ENCODE results near the gene CELF4. TPM values are rescaled to one million over a fixed set of nuclear protein-coding genes. Genes with fewer than 3 reads are reported as not detected.

CELF4 gene
- polyA plus RNA-seq, 1 donor (not counting 4 experiments of a cell fraction or from before 2014, with no cell fraction given): not detected

- FAIRE-seq: no peak
- DNase-seq (ENCODE audit: low read depth, low spot score): no peak
Observed at GRCh38 chr18:37457341-37457740, 108.3 kb downstream of the CELF4 start.

GRCh38 chr18:37456873-37457272 lies 108.7 kb downstream of the CELF4 start:
- Histone ChIP-seq H3K36me3 (ENCODE audit: control insufficient read depth in 2 of 2, extremely low read depth in 1 of 2, insufficient read depth in 2 of 2, low read length in 2 of 2) (no peaks in the 10 kb centered on the region), H3K4me3 (ENCODE audit: control insufficient read depth in 2 of 3, extremely low read depth in 1 of 3, insufficient read depth in 2 of 3, low read depth in 1 of 3, low read length in 3 of 3) (no peak overlapping the region), H3K4me2 (ENCODE audit: control insufficient read depth, extremely low read depth, insufficient read depth, low read depth, low read length) (no peak overlapping the region), H3K79me2 (ENCODE audit: control insufficient read depth, insufficient read depth, low read length) (no peaks in the 10 kb centered on the region), H3K9ac (ENCODE audit: control insufficient read depth, extremely low read depth, insufficient read depth, low read length) (no peak overlapping the region), H4K20me1 (ENCODE audit: control insufficient read depth, extremely low read depth, insufficient read depth, low read length) (no peaks in the 10 kb centered on the region), H3K9me3 (ENCODE audit: control insufficient read depth, low read depth, low read length) (no peaks in the 10 kb centered on the region), H2AFZ (ENCODE audit: control insufficient read depth, low read length) (no peak overlapping the region), H3K27me3 (ENCODE audit: control insufficient read depth, extremely low read depth, insufficient read depth, low read length) (peaks cover 5% of the 10 kb centered on the region), H3K27ac (ENCODE audit: control insufficient read depth, insufficient read depth, low read length) (no peak overlapping the region), H3K4me1 (ENCODE audit: control insufficient read depth, extremely low read depth, insufficient read depth, low read length) (no peaks in the 10 kb centered on the region), H3K9me1 (ENCODE audit: control insufficient read depth, extremely low read depth, insufficient read depth, low read length) (no peaks in the 10 kb centered on the region)
- TF ChIP-seq CTCF (optimal IDR thresholded peaks at IDR 0.05 in 1 of 3, IDR thresholded peaks at IDR 0.05 in 1 of 3, conservative IDR thresholded peaks at IDR 0.05 in 1 of 3; ENCODE audit: extremely low read depth in 1 of 3, insufficient read depth in 2 of 3, low read length in 3 of 3): no peak
- no peak for TF ChIP-seq EZH2 (IDR thresholded peaks at IDR 0.05; ENCODE audit: low read length)
- dilution Hi-C loops (cut with MboI; ENCODE audit: extremely low pct_ligation_motif_present, low sequenced_read_pairs): no loop called here
- FAIRE-seq (no peak), DNase-seq (ENCODE audit: low read depth, low spot score) (no peak)

More at GRCh38 chr18:37457341-37457740, 108.3 kb downstream of the CELF4 start:
- H3K9me3 ChIP-seq (ENCODE audit: control insufficient read depth, low read depth, low read length): no peaks in the 10 kb centered on the region
- no peaks in the 10 kb centered on the region for H3K36me3 ChIP-seq (ENCODE audit: control insufficient read depth in 2 of 2, extremely low read depth in 1 of 2, insufficient read depth in 2 of 2, low read length in 2 of 2)
- H3K4me1 ChIP-seq (ENCODE audit: control insufficient read depth, extremely low read depth, insufficient read depth, low read length): no peaks in the 10 kb centered on the region
- dilution Hi-C loops (cut with MboI; ENCODE audit: extremely low pct_ligation_motif_present, low sequenced_read_pairs): no loop called here
- no peak overlapping the region for H3K27ac ChIP-seq (ENCODE audit: control insufficient read depth, insufficient read depth, low read length)
- no peaks in the 10 kb centered on the region for H3K9me1 ChIP-seq (ENCODE audit: control insufficient read depth, extremely low read depth, insufficient read depth, low read length)
- no peaks in the 10 kb centered on the region for H3K79me2 ChIP-seq (ENCODE audit: control insufficient read depth, insufficient read depth, low read length)
- TF ChIP-seq CTCF (optimal IDR thresholded peaks at IDR 0.05 in 1 of 3, IDR thresholded peaks at IDR 0.05 in 1 of 3, conservative IDR thresholded peaks at IDR 0.05 in 1 of 3; ENCODE audit: extremely low read depth in 1 of 3, insufficient read depth in 2 of 3, low read length in 3 of 3): no peak
- TF ChIP-seq EZH2 (IDR thresholded peaks at IDR 0.05; ENCODE audit: low read length): no peak
- H4K20me1 ChIP-seq (ENCODE audit: control insufficient read depth, extremely low read depth, insufficient read depth, low read length): no peaks in the 10 kb centered on the region
- H3K27me3 ChIP-seq (ENCODE audit: control insufficient read depth, extremely low read depth, insufficient read depth, low read length): peaks cover 5% of the 10 kb centered on the region
- no peak overlapping the region for H2AFZ ChIP-seq (ENCODE audit: control insufficient read depth, low read length)
- no peak overlapping the region for H3K9ac ChIP-seq (ENCODE audit: control insufficient read depth, extremely low read depth, insufficient read depth, low read length)
- no peak overlapping the region for H3K4me3 ChIP-seq (ENCODE audit: control insufficient read depth in 2 of 3, extremely low read depth in 1 of 3, insufficient read depth in 2 of 3, low read depth in 1 of 3, low read length in 3 of 3)
- H3K4me2 ChIP-seq (ENCODE audit: control insufficient read depth, extremely low read depth, insufficient read depth, low read depth, low read length): no peak overlapping the region

All from keratinocyte (primary cell).